GDM1 (cell line): ENCODE measurements around the gene RYR1.
"Not testable (repeated sequence)": the region's sequence is repeated elsewhere in the genome, so short reads cannot be mapped to it uniquely, and the experiment has no call there.

Experiments used
- DNase-seq: peaks from one replicate; lab custom pipeline; 2025; lab: John Stamatoyannopoulos, UW

The RYR1 gene

GRCh38 chr19:38538793-38539528 lies 105.5 kb downstream of the RYR1 start:
- no peak for DNase-seq

GRCh38 chr19:38539751-38540150 lies 106.3 kb downstream of the RYR1 start:
- DNase-seq = no peak

GRCh38 chr19:38542040-38542439 lies 108.5 kb downstream of the RYR1 start:
- DNase-seq = no peak

GRCh38 chr19:38543286-38543806 lies 109.9 kb downstream of the RYR1 start:
- DNase-seq = no peak

- peak; percentile 40 for DNase-seq
Measured at GRCh38 chr19:38543807-38544568, 110.5 kb downstream of the RYR1 start.

- no peak for DNase-seq
Measured at GRCh38 chr19:38544569-38545315, 111.3 kb downstream of the RYR1 start.

- DNase-seq = no peak
Measured at GRCh38 chr19:38545596-38545995, 112.1 kb downstream of the RYR1 start.

GRCh38 chr19:38547421-38547820 lies 113.9 kb downstream of the RYR1 start:
- DNase-seq = no peak

- DNase-seq = no peak
Measured at GRCh38 chr19:38549061-38549460, 115.6 kb downstream of the RYR1 start.

GRCh38 chr19:38549942-38550341 lies 116.5 kb downstream of the RYR1 start:
- no peak for DNase-seq

- no peak for DNase-seq
Measured at GRCh38 chr19:38550376-38550775, 116.9 kb downstream of the RYR1 start.

- no peak for DNase-seq
Measured at GRCh38 chr19:38551450-38551813, 117.9 kb downstream of the RYR1 start.

GRCh38 chr19:38553239-38553638 lies 119.7 kb downstream of the RYR1 start:
- DNase-seq = not testable (repeated sequence)

- DNase-seq = no peak
Measured at GRCh38 chr19:38554676-38555141, 121.2 kb downstream of the RYR1 start.

GRCh38 chr19:38555200-38555599 lies 121.7 kb downstream of the RYR1 start:
- DNase-seq = no peak

GRCh38 chr19:38556521-38557174 lies 123.2 kb downstream of the RYR1 start:
- no peak for DNase-seq

- DNase-seq = no peak
Measured at GRCh38 chr19:38557205-38557799, 123.8 kb downstream of the RYR1 start.

GRCh38 chr19:38558933-38559332 lies 125.4 kb downstream of the RYR1 start:
- DNase-seq = not testable (repeated sequence)

GRCh38 chr19:38559428-38560401 lies 126.2 kb downstream of the RYR1 start:
- DNase-seq = no peak

GRCh38 chr19:38561053-38561606 lies 127.6 kb downstream of the RYR1 start:
- no peak for DNase-seq
